Neural cell (in vitro differentiated cells): ENCODE data around the gene ZNF775. TPM values are rescaled to one million over a fixed set of nuclear protein-coding genes. Genes with fewer than 3 reads are reported as not detected.

ENCODE experiments used
- H2AFZ ChIP-seq: fragments of 200-600, 300-800 bp; sonication (generic), shearing (Covaris generic); 2 replicates; pipeline ENCODE4 v1.6.0; 2014; ENCODE audit warnings: low read depth, mild to moderate bottlenecking, antibody characterized with exemption, low read length, moderate library complexity
- H3F3A ChIP-seq: fragments of 200-600 bp; shearing (Covaris generic); 2 replicates; pipeline ENCODE4 v1.6.1; 2016; ENCODE audit warnings: mild to moderate bottlenecking, moderate library complexity, mixed read lengths, antibody characterized with exemption, low read length; ENCODE audit not compliant: insufficient read depth, poor library complexity, severe bottlenecking
- H3K27ac ChIP-seq: fragments of 200-600, 300-800 bp; sonication (generic), shearing (Covaris generic); 2 replicates; pipeline ENCODE4 v1.5.1; 2014; ENCODE audit warnings: mild to moderate bottlenecking, low read length, moderate library complexity
- H3K27me3 ChIP-seq: fragments of 300-800, 200-600 bp; sonication (generic), shearing (Covaris generic); 2 replicates; pipeline ENCODE4 v1.6.0; 2014; ENCODE audit warnings: mild to moderate bottlenecking, low read depth, low read length, moderate library complexity; ENCODE audit not compliant: insufficient read depth
- H3K36me3 ChIP-seq: fragments of 300-800, 200-600 bp; sonication (generic), shearing (Covaris generic); 2 replicates; pipeline ENCODE4 v1.5.1; 2014; ENCODE audit warnings: mild to moderate bottlenecking, antibody characterized with exemption, low read length, moderate library complexity; ENCODE audit not compliant: insufficient read depth
- H3K4me2 ChIP-seq: fragments of 300-800, 200-600 bp; sonication (generic), shearing (Covaris generic); 2 replicates; pipeline ENCODE4 v1.6.0; 2014; ENCODE audit warnings: mild to moderate bottlenecking, low read length
- H3K4me3 ChIP-seq: fragments of 300-800, 200-600 bp; sonication (generic), shearing (Covaris generic); 2 replicates; pipeline ENCODE4 v1.5.1; 2014; ENCODE audit warnings: mild to moderate bottlenecking, low read length, moderate library complexity
- H3K79me2 ChIP-seq: fragments of 200-600 bp; shearing (Covaris generic); replicated peaks from 2 replicates; pipeline ENCODE4 v1.6.0; 2014; ENCODE audit warnings: mild to moderate bottlenecking, low read length, moderate library complexity; ENCODE audit not compliant: insufficient read depth
- H3K9ac ChIP-seq: fragments of 300-800, 200-600 bp; sonication (generic), shearing (Covaris generic); 2 replicates; pipeline ENCODE4 v1.6.1; 2016; ENCODE audit warnings: mild to moderate bottlenecking, low read length, mixed read lengths
- H3K9me2 ChIP-seq: fragments of 200-600 bp; shearing (Covaris generic); 2 replicates; pipeline ENCODE4 v1.6.1; 2016; ENCODE audit warnings: mild to moderate bottlenecking, low read length, mixed read lengths; ENCODE audit not compliant: insufficient read depth
- H3K9me3 ChIP-seq: fragments of 200-600, 300-800 bp; sonication (generic), shearing (Covaris generic); 2 replicates; pipeline ENCODE4 v1.6.1; 2016; ENCODE audit warnings: mild to moderate bottlenecking, mixed run types, low read length, moderate library complexity, mixed read lengths
- H4K20me1 ChIP-seq: fragments of 200-600 bp; shearing (Covaris generic); 2 replicates; pipeline ENCODE4 v1.6.1; 2016; ENCODE audit warnings: mild to moderate bottlenecking, mixed run types; ENCODE audit not compliant: insufficient read depth
- EP300 ChIP-seq: fragments of 450-650 bp; conservative IDR thresholded peaks from 2 replicates; pipeline ENCODE4 v1.6.1; 2014; ENCODE audit warnings: antibody characterized with exemption, mild to moderate bottlenecking, moderate library complexity; ENCODE audit not compliant: poor library complexity, severe bottlenecking
- EZH2 ChIP-seq: fragments of 200-600, 300-800 bp; shearing (Covaris generic), sonication (generic); IDR thresholded peaks from 2 replicates; pipeline ENCODE4 v1.6.1; 2014; ENCODE audit warnings: antibody characterized with exemption, low read length, borderline replicate concordance, mild to moderate bottlenecking; ENCODE audit not compliant: insufficient read depth, poor library complexity, severe bottlenecking
- MXI1 ChIP-seq: fragments of 450-650 bp; conservative IDR thresholded peaks from 2 replicates; pipeline ENCODE4 v1.6.1; 2014; ENCODE audit warnings: antibody characterized with exemption, mild to moderate bottlenecking; ENCODE audit not compliant: poor library complexity, severe bottlenecking
- POLR2AphosphoS5 ChIP-seq: IDR thresholded peaks from 2 replicates; pipeline ENCODE4 v1.6.1; 2012
- RAD21 ChIP-seq: fragments of 450-650 bp; conservative IDR thresholded peaks from 2 replicates; pipeline ENCODE4 v1.6.1; 2014; ENCODE audit warnings: antibody characterized with exemption, mild to moderate bottlenecking, moderate library complexity
- SMC3 ChIP-seq: fragments of 450-650 bp; conservative IDR thresholded peaks from 2 replicates; pipeline ENCODE4 v1.6.1; 2014; ENCODE audit warnings: antibody characterized with exemption, mild to moderate bottlenecking, moderate library complexity; ENCODE audit not compliant: poor library complexity
- TAF1 ChIP-seq: IDR thresholded peaks from 2 replicates; pipeline ENCODE4 v1.6.1; 2012; ENCODE audit warnings: low read depth
- polyA plus RNA-seq: library from polyadenylated mRNA; depleted of rRNA; stranded (reverse); fragments of >200 nt; gene quantifications from 2 replicates; pipeline ENCODE4 v1.2.3, GENCODE V29; 2014
- TF ChIP-seq, protein P1 (sequence below): IDR thresholded peaks from 2 replicates; pipeline ENCODE4 v1.6.1; 2012; ENCODE audit warnings: borderline replicate concordance
- TF ChIP-seq, protein P2 (sequence below): fragments of 450-650 bp; IDR thresholded peaks from 2 replicates; pipeline ENCODE4 v1.5.1; 2014; ENCODE audit warnings: antibody characterized with exemption, mild to moderate bottlenecking, moderate library complexity; ENCODE audit not compliant: poor library complexity, severe bottlenecking

The ZNF775 gene
- polyA plus RNA-seq, 1 donor from 2014 or later = 16.8 TPM

DNA sequence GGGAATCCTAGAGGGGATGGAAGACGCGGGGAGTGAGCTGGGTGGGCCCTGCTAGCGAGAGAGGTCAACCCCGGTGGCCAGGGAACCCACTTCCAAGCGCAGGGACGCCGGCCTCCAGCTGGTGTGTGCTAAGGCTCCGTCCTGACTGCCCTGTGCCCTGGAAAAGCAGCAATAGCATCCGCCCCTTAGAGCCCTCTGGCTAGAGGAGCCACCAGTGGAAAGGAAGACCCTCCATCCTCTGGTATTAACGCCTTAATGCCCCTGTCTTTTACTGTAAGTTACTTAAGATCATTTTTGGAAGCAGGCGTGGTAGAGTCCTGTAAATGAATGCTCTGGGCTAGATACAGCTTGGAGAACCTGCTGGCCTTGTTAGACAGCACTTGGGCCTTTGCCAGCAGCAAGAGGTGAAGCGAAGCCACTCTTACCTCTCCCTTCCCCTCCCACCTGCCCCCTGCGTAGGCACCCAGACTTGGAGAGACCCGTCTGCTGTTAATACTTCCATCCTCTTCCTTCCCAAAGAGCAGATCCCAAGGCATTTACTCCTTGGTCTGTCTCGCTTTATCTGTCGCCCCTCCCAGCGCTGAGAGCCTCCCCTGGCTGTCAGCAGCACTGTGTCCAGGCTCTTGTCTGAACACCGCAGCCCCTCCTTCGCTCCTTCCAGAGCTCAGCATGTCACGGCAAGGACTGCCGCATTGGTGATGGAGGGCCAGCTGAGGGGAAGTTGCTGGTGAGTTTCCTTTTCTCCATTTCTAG is 5.9 kb upstream of the ZNF775 start:
- Histone ChIP-seq H3K36me3 (no peaks in the 10 kb centered on the region), H3F3A (peaks cover 3% of the 10 kb centered on the region), H3K4me3 (no peak overlapping the region), H3K27ac (no peak overlapping the region), H3K27me3 (no peaks in the 10 kb centered on the region), H3K9me3 (no peaks in the 10 kb centered on the region), H3K79me2 (peaks cover 38% of the 10 kb centered on the region), H3K4me2 (no peak overlapping the region), H2AFZ (no peak overlapping the region), H3K9me2 (no peaks in the 10 kb centered on the region), H4K20me1 (no peaks in the 10 kb centered on the region), H3K9ac (no peak overlapping the region)
- TF ChIP-seq, protein P1, sequence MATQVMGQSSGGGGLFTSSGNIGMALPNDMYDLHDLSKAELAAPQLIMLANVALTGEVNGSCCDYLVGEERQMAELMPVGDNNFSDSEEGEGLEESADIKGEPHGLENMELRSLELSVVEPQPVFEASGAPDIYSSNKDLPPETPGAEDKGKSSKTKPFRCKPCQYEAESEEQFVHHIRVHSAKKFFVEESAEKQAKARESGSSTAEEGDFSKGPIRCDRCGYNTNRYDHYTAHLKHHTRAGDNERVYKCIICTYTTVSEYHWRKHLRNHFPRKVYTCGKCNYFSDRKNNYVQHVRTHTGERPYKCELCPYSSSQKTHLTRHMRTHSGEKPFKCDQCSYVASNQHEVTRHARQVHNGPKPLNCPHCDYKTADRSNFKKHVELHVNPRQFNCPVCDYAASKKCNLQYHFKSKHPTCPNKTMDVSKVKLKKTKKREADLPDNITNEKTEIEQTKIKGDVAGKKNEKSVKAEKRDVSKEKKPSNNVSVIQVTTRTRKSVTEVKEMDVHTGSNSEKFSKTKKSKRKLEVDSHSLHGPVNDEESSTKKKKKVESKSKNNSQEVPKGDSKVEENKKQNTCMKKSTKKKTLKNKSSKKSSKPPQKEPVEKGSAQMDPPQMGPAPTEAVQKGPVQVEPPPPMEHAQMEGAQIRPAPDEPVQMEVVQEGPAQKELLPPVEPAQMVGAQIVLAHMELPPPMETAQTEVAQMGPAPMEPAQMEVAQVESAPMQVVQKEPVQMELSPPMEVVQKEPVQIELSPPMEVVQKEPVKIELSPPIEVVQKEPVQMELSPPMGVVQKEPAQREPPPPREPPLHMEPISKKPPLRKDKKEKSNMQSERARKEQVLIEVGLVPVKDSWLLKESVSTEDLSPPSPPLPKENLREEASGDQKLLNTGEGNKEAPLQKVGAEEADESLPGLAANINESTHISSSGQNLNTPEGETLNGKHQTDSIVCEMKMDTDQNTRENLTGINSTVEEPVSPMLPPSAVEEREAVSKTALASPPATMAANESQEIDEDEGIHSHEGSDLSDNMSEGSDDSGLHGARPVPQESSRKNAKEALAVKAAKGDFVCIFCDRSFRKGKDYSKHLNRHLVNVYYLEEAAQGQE = no peak
- no peak for TF ChIP-seq EP300
- no peak for TF ChIP-seq TAF1
- TF ChIP-seq POLR2AphosphoS5 = no peak
- no peak for TF ChIP-seq SMC3
- TF ChIP-seq RAD21 = no peak
- no peak for TF ChIP-seq MXI1
- TF ChIP-seq, protein P2, sequence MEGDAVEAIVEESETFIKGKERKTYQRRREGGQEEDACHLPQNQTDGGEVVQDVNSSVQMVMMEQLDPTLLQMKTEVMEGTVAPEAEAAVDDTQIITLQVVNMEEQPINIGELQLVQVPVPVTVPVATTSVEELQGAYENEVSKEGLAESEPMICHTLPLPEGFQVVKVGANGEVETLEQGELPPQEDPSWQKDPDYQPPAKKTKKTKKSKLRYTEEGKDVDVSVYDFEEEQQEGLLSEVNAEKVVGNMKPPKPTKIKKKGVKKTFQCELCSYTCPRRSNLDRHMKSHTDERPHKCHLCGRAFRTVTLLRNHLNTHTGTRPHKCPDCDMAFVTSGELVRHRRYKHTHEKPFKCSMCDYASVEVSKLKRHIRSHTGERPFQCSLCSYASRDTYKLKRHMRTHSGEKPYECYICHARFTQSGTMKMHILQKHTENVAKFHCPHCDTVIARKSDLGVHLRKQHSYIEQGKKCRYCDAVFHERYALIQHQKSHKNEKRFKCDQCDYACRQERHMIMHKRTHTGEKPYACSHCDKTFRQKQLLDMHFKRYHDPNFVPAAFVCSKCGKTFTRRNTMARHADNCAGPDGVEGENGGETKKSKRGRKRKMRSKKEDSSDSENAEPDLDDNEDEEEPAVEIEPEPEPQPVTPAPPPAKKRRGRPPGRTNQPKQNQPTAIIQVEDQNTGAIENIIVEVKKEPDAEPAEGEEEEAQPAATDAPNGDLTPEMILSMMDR = no peak
- no peak for TF ChIP-seq EZH2

DNA sequence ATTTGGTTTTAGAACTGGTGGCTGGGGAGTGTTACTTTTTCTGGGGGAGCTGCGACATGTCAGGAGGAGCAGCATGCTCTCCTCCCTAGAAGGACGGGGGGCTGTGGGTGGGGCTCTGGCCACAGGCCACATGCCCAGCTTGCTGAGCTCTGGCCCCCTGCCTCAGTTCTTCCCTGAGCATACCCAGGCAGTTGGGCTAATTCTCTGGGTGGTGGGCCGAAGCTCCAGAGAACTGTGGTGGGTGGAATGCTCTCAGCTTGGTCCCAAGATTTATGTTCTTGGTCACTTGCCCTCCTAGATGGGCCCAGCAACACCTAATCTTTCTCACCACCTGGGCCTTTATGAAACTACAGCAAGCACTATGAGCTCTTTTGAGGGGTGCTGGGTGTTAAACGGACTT is 5.1 kb upstream of the ZNF775 start:
- no peak overlapping the region for H2AFZ ChIP-seq
- no peak overlapping the region for H3K9ac ChIP-seq
- no peaks in the 10 kb centered on the region for H3K9me2 ChIP-seq
- H3K27me3 ChIP-seq = no peaks in the 10 kb centered on the region
- no peaks in the 10 kb centered on the region for H3K9me3 ChIP-seq
- TF ChIP-seq, protein P2 = no peak
- no peak for TF ChIP-seq RAD21
- no peak for TF ChIP-seq SMC3
- TF ChIP-seq EP300 = no peak
- TF ChIP-seq POLR2AphosphoS5 = no peak
- TF ChIP-seq, protein P1 = no peak
- TF ChIP-seq TAF1 = no peak
- no peak for TF ChIP-seq MXI1
- no peak for TF ChIP-seq EZH2
- no peak overlapping the region for H3K27ac ChIP-seq
- no peaks in the 10 kb centered on the region for H3K36me3 ChIP-seq
- no peaks in the 10 kb centered on the region for H4K20me1 ChIP-seq
- no peak overlapping the region for H3K4me2 ChIP-seq
- H3F3A ChIP-seq = peaks cover 4% of the 10 kb centered on the region
- H3K79me2 ChIP-seq = peaks cover 37% of the 10 kb centered on the region
- no peak overlapping the region for H3K4me3 ChIP-seq
